ENCODE data around the gene KPNA5. TPM values are rescaled to one million over a fixed set of nuclear protein-coding genes. Genes with fewer than 3 reads are reported as not detected.
"Not testable (repeated sequence)": the region's sequence is repeated elsewhere in the genome, so short reads cannot be mapped to it uniquely, and the experiment has no call there.

The KPNA5 gene
- total RNA-seq, 2 donors from 2014 or later, result 10.4 to 20.1 TPM

DNA sequence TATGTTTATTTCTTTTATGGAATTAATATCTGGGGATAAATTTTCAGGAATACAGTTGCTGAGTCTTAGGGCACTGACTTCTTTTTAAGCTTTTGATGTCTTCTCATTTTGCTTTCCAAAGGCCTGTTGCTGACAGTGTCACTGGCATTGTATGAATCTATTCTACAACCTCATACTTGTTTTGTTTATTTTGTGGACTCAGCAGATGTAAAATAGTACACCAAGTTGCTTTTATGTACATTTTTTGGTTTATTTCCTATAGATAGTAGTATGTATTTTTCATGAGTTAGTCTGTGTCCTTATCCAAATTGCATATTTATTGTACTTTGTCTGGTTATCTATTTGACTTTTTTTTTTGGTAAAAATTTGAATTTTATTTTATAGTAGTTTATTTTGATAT lies 49.5 kb downstream of the KPNA5 start:
- H3K4me1 ChIP-seq (ENCODE audit: control insufficient read depth, insufficient read depth, low read length), result no peaks in the 10 kb centered on the region
- H3K9ac ChIP-seq (ENCODE audit: extremely low read depth, low read length, poor library complexity, severe bottlenecking), result no peak overlapping the region
- H3K36me3 ChIP-seq (ENCODE audit: control insufficient read depth, insufficient read depth, low read length), result peaks cover 32% of the 10 kb centered on the region
- Mint-ChIP-seq H3K27me3 (ENCODE audit: insufficient read depth) (no peaks in the 10 kb centered on the region), H3K27ac (no peak overlapping the region), H3K4me3 (no peak overlapping the region), H3K4me1 (no peaks in the 10 kb centered on the region), H3K36me3 (ENCODE audit: low read depth) (peaks cover 1% of the 10 kb centered on the region), H3K9me3 (no peaks in the 10 kb centered on the region)
- no peaks in the 10 kb centered on the region for H3K9me3 ChIP-seq (ENCODE audit: control insufficient read depth, low read length)
- no peak overlapping the region for H3K27ac ChIP-seq (ENCODE audit: low read depth, low read length)
- H3K27me3 ChIP-seq (ENCODE audit: control insufficient read depth, insufficient read depth, low read length, poor library complexity, severe bottlenecking), result no peaks in the 10 kb centered on the region
- no peak overlapping the region for H3K4me3 ChIP-seq (ENCODE audit: low read length)
- TF ChIP-seq, protein P1, sequence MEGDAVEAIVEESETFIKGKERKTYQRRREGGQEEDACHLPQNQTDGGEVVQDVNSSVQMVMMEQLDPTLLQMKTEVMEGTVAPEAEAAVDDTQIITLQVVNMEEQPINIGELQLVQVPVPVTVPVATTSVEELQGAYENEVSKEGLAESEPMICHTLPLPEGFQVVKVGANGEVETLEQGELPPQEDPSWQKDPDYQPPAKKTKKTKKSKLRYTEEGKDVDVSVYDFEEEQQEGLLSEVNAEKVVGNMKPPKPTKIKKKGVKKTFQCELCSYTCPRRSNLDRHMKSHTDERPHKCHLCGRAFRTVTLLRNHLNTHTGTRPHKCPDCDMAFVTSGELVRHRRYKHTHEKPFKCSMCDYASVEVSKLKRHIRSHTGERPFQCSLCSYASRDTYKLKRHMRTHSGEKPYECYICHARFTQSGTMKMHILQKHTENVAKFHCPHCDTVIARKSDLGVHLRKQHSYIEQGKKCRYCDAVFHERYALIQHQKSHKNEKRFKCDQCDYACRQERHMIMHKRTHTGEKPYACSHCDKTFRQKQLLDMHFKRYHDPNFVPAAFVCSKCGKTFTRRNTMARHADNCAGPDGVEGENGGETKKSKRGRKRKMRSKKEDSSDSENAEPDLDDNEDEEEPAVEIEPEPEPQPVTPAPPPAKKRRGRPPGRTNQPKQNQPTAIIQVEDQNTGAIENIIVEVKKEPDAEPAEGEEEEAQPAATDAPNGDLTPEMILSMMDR (conservative IDR thresholded peaks at IDR 0.05), result no peak
- DNase-seq, result no peak

DNA sequence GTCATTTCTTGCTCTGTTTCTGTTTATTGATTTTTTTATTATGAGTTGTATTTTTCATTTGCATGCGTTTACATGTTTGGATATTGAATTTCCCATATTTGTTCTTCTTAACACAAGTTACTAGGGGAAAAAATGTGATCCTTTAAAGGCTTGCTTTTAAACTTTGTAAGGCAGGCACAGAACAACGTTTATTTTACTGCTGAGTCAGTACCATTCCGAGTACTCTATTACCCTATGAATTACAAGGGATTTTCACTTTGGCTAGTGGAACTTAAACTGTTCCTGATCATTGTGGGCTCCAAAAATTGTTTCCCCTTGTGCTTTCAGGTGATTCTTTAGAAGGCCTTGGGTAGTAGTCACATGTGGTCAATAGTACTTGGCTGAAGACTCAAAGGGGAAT lies 56.0 kb downstream of the KPNA5 start:
- Histone ChIP-seq H3K4me3 (ENCODE audit: low read length) (no peak overlapping the region), H3K9ac (ENCODE audit: extremely low read depth, low read length, poor library complexity, severe bottlenecking) (no peak overlapping the region), H3K4me1 (ENCODE audit: control insufficient read depth, insufficient read depth, low read length) (no peaks in the 10 kb centered on the region), H3K27ac (ENCODE audit: low read depth, low read length) (no peak overlapping the region), H3K9me3 (ENCODE audit: control insufficient read depth, low read length) (peaks cover 14% of the 10 kb centered on the region), H3K27me3 (ENCODE audit: control insufficient read depth, insufficient read depth, low read length, poor library complexity, severe bottlenecking) (no peaks in the 10 kb centered on the region), H3K36me3 (ENCODE audit: control insufficient read depth, insufficient read depth, low read length) (peaks cover 14% of the 10 kb centered on the region)
- no peak overlapping the region for H3K4me3 Mint-ChIP-seq
- H3K4me1 Mint-ChIP-seq, result no peaks in the 10 kb centered on the region
- H3K36me3 Mint-ChIP-seq (ENCODE audit: low read depth), result peaks cover 19% of the 10 kb centered on the region
- peaks cover 22% of the 10 kb centered on the region for H3K9me3 Mint-ChIP-seq
- WGBS, 2 experiments (ENCODE audit: insufficient coverage in 1 of 2, insufficient read length in 1 of 2), result 95 to 100% methylated on average over 2 to 3 of the region's 3 CpGs
- DNase-seq, result no peak
- TF ChIP-seq, protein P1 (conservative IDR thresholded peaks at IDR 0.05), result no peak
- H3K27ac Mint-ChIP-seq, result no peak overlapping the region
- no peaks in the 10 kb centered on the region for H3K27me3 Mint-ChIP-seq (ENCODE audit: insufficient read depth)

DNA sequence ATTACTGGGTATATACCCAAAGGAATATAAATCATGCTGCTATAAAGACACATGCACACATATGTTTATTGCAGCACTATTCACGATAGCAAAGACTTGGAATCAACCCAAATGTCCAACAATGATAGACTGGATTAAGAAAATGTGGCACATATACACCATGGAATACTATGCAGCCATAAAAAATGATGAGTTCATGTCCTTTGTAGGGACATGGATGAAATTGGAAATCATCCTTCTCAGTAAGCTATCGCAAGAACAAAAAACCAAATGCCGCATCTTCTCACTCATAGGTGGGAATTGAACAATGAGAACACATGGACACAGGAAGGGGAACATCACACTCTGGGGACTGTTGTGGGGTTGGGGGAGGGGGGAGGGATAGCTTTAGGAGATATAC lies 59.5 kb downstream of the KPNA5 start:
- not testable (repeated sequence) for H3K27ac ChIP-seq (ENCODE audit: low read depth, low read length); DNase-seq; H3K27me3 ChIP-seq (ENCODE audit: control insufficient read depth, insufficient read depth, low read length, poor library complexity, severe bottlenecking); H3K27ac Mint-ChIP-seq; H3K27me3 Mint-ChIP-seq (ENCODE audit: insufficient read depth); H3K4me1 Mint-ChIP-seq; H3K4me1 ChIP-seq (ENCODE audit: control insufficient read depth, insufficient read depth, low read length); H3K4me3 ChIP-seq (ENCODE audit: low read length); H3K36me3 ChIP-seq (ENCODE audit: control insufficient read depth, insufficient read depth, low read length); H3K4me3 Mint-ChIP-seq; H3K9ac ChIP-seq (ENCODE audit: extremely low read depth, low read length, poor library complexity, severe bottlenecking)
- Mint-ChIP-seq H3K36me3 (ENCODE audit: low read depth) (peaks cover 19% of the 10 kb centered on the region), H3K9me3 (peaks cover 25% of the 10 kb centered on the region)
- WGBS, 2 experiments (ENCODE audit: insufficient coverage in 1 of 2, insufficient read length in 1 of 2), result 100% methylated on average over 2 of the region's 3 CpGs; no CpG with 5 or more reads in 1 of the 2 experiments
- H3K9me3 ChIP-seq (ENCODE audit: control insufficient read depth, low read length), result peaks cover 15% of the 10 kb centered on the region

DNA sequence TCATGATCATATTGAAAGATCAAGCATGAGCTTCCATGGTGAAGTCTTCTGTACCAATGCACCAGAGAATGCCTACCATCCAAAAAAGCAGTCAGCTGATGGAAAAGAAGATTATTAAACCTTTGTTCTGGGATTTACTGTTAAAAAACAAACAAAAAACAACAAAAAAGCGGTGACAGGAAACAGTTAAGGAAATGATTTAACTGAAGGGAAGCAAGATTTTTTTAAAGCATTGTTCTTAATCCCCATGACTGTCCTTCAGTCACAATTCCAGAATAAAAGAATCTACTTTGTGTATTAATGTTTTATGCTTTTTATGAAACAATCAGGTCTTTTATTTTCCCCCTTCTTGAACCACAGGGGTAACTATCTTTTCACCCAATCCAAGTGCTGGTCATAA lies 60.6 kb downstream of the KPNA5 start:
- Mint-ChIP-seq H3K4me1 (no peaks in the 10 kb centered on the region), H3K9me3 (peaks cover 25% of the 10 kb centered on the region), H3K36me3 (ENCODE audit: low read depth) (peaks cover 19% of the 10 kb centered on the region), H3K4me3 (no peak overlapping the region), H3K27ac (no peak overlapping the region), H3K27me3 (ENCODE audit: insufficient read depth) (no peaks in the 10 kb centered on the region)
- peaks cover 8% of the 10 kb centered on the region for H3K36me3 ChIP-seq (ENCODE audit: control insufficient read depth, insufficient read depth, low read length)
- DNase-seq, result no peak
- peaks cover 11% of the 10 kb centered on the region for H3K9me3 ChIP-seq (ENCODE audit: control insufficient read depth, low read length)
- WGBS, 2 experiments (ENCODE audit: insufficient coverage in 1 of 2, insufficient read length in 1 of 2), result 100% methylated on average over 1 of the region's 1 CpG; no CpG with 5 or more reads in 1 of the 2 experiments
- H3K4me3 ChIP-seq (ENCODE audit: low read length), result no peak overlapping the region
- H3K27me3 ChIP-seq (ENCODE audit: control insufficient read depth, insufficient read depth, low read length, poor library complexity, severe bottlenecking), result no peaks in the 10 kb centered on the region
- no peak overlapping the region for H3K27ac ChIP-seq (ENCODE audit: low read depth, low read length)
- H3K4me1 ChIP-seq (ENCODE audit: control insufficient read depth, insufficient read depth, low read length), result no peaks in the 10 kb centered on the region
- H3K9ac ChIP-seq (ENCODE audit: extremely low read depth, low read length, poor library complexity, severe bottlenecking), result no peak overlapping the region
- TF ChIP-seq, protein P1 (conservative IDR thresholded peaks at IDR 0.05), result no peak
